Occipital lobe (tissue), 2 donors: ENCODE measurements around the gene BRSK2. TPM values are rescaled to one million over a fixed set of nuclear protein-coding genes. Genes with fewer than 3 reads are reported as not detected.
"Not testable (repeated sequence)": the region's sequence is repeated elsewhere in the genome, so short reads cannot be mapped to it uniquely, and the experiment has no call there.

Experiments
- DNase-seq: peaks from one replicate; lab custom pipeline; 2025; lab: John Stamatoyannopoulos, UW
- total RNA-seq: library from RNA; depleted of rRNA; stranded (reverse); fragments of >200 nt; gene quantifications from one replicate; pipeline ENCODE4 v1.2.3, GENCODE V29; 2014

BRSK2 gene
- total RNA-seq, 1 donor from 2014 or later: 32.8 TPM

DNA sequence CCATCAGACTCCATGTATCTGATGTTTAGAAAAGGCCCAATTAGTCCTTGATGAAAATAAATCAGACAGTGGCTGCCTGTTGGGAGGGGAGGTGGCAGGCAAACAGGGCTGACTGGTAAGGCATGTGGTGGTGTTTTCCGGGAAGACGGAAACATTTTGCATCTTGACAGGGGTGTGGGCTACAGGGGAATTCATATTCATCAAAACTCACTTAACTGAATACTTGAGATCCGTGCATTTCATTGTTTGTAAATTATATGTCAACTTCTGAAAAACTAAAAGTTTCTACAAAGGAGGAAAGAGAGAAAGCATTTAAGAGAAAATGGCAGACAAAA, 107.0 kb downstream of the BRSK2 start:
- DNase-seq: no peak

DNA sequence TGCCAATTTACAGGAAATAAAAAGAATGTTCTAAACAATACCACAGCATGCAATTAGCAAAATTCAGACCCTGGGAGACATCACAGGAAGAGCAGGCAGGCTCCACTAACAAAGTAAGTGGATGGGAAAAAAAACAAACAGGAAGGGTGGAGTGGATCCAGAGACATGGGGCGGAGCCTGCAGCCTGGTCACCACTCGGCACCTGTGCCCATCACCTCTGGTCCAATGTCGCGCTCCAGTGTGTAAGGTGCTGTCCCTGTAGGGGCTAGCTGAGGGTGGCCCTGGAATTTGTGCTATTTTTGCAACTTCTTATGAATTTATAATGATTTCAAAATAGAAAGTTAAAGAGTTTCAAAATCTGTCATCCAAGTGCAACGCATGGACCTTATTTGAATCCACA, 107.9 kb downstream of the BRSK2 start:
- no peak for DNase-seq

DNA sequence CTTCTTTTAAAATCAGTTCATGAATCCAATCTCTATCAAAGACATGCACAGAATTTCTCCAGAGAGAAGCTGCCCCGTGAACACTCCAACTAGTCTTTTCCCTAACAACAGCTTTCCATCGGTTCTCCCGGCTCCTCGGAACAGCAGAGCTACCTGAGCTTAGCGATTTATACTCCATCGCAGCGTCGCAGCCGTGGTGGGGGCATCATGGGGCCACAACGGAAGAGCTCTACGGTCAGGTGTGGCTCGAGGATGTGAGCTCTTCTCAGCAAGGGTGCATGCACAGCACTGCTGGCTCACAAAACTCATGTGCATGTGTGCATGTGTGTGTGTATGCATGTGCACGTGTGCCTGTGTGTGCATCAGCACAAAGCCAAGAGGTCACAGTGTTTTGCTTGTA, 108.5 kb downstream of the BRSK2 start:
- no peak for DNase-seq

DNA sequence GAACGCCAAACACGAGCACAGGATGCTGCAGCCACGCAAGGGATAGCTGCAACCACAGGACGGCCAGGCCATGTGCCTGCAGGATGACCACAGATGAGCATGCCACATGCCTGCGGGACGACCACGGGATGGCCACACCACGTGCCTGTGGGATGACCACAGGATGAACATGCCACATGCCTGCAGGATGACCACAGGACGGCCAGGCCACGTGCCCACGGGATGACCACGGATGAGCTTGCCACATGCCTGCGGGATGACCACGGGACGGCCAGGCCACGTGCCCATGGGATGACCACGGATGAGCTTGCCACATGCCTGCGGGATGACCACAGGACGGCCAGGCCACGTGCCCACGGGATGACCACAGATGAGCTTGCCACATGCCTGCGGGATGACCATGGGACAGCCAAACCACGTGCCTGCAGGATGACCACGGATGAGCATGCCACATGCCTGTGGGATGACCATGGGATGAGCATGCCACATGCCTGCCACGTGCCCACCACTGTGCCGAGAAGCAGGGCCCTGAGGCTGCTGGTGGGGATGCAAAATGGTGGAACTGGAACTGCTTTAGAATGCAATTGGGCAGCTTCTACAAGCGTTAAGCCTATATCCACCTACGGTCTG, 109.6 kb downstream of the BRSK2 start:
- DNase-seq: no peak

DNA sequence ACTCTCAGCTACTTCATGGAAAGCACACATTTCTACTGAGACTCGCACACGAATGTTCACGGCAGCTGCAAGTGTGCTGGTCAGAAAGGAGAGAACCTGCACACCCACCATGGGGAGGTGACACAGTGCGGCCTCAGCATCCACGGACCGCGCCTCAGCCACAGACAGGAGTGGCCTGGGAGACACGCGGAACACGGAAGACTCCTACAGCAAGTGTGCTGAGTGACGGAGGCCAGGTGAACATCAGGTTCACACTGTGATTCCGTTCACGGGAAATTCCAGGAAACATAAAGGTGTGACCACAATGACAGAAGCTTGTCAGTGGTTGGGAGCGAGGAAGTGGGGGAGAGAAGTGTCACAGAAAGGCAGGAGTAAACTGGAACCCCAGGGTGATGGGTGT, 110.2 kb downstream of the BRSK2 start:
- DNase-seq: no peak

DNA sequence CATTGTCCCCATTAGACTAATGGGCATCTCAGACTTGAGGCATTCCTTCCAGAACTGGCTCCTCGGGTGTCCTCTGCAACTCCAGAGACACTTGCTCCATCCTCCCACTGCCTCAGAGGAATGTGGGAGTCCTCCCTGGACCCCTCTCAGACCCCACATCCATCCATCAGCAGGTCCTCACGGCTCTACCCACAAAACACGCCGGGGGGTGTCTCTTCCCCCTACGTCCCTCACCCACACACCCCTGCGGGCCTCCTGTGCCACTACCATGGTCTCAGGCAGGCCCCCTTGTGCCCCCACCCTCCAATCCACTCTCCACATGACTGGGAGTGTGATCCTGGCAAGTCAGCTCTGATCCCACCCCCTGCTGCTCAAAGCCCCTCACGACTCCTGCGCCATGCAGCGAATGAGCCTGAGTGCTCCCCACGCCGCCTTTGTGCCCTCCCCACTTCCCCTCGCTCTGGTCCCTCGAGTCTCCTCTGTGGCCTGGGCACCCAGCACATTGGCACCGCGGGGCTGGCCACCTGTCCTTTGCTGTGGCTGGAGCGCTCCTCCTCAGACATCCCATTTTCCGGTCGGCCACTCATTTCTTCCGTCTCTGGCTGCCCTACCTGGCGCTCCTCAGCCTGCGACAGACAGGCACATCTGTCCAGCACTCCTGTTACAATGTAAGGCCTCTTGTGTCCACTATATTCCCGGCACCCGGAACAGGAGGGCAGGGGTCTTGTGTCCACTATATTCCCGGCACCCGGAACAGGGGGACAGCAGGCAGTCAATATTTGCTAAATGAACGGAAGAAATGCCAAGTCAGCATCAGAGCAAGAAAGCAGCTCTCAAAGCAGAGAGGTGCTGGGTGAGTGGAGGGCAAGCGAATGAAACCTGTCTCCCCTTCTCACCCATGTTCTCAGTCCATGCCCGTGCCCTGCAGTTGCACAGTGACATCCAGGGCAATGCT, 111.0 kb downstream of the BRSK2 start:
- no peak for DNase-seq

DNA sequence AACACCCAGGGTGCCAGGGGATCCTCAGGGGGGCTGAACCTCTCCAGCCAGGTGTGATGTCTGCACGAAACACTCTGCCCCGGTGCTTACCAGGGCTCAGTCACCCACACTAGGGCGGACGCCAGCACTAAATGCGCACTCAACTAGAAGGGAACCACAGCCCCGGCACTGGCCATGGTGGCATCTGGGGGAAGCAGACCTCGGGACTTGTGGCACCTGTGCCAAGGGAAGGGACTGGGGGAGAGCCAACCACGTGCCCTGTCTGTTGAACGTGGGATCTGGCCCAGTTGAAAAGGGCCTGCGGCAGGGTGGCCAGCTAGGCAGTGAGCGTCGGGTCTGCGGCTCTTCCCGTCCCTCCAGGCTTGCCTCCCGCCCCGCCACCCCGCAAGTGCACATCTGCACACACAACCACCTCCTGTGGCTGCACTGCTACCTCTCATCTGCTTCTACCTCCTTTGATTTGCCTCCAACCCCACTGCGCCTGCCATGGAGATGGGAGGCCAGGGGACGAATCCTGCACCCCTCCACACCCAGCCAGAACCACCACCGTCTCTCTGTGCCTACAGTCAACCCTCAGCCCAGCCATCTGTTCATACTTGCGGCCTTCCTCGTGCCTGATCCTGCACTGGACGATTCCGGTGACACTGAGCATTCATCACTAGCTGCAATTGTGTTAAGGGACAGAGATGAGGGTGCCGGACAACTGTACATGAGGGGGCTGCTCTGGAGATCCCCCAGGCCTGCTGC, 111.9 kb downstream of the BRSK2 start:
- no peak for DNase-seq

DNA sequence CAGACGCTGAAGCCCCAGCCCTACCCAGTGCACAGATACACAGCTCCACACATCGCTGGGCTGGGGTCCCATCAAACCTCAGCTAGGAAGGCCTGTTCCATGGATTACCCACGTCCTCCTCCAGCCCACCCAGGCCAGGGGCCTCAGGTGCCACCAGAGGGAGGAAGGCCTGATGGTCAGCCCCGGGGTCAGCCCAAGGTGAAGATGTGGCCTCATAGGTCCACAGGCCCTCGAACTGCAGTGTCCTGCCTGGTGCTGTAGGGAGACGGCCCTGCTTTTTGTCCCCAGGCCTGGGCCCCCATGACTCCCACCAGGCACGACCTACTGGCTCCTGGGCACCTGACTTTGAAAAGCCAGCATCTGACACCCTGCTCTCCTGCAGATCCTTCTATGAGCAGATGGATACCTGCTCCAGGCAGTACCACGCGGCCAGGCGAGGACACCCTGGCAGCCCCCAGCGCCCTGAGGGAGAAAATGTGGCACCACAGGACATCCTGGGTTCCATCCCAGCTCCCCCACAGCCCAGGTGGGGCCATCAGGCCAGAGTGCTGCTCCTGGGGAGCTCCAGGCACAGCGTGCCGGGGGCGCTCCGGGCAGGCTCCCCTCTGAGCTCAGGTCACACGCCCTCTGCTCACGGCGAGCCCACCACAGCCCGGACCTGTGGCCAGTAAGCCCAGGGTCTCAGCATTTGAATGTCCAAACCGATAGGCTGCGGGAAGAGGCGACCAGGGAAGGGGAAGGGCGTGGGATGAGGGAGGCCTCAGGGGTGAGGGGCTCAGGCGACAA, 112.6 kb downstream of the BRSK2 start:
- DNase-seq: no peak

DNA sequence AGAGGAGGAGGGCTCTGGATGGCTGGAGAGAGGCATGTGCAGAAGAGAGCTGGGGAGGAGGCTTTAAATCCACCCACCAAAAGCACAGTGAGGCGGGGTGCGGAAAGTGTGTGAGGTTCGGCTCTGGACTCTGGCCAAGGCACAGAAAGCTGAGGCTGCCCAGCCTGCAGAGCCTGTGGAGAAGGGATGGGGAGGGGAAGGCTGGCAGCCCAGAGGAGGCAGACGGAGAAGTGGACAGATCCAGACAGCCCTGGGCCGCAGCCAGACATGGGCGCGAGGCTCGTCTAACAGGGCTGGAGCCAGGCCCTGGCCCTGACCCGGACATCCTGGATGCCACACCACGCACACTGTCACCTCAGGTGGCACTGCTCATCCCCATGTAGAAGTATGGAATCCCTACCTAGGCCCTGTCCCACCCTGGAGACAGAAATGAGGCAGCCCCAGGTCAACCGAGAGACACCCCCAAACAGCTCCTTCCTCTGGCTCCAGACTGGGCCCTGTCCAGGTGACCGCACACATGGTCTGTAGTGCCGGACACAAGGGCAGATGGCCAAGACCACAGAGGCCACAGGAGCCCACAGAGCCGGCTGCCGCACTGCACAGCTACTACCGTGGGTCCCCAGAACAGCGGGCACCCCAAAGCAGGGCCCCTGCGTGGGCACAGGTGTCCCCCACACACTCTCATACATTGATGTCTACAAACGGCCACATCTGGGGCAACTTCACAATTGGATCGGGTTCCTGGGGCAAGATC, 113.4 kb downstream of the BRSK2 start:
- peak; percentile 56 for DNase-seq

DNA sequence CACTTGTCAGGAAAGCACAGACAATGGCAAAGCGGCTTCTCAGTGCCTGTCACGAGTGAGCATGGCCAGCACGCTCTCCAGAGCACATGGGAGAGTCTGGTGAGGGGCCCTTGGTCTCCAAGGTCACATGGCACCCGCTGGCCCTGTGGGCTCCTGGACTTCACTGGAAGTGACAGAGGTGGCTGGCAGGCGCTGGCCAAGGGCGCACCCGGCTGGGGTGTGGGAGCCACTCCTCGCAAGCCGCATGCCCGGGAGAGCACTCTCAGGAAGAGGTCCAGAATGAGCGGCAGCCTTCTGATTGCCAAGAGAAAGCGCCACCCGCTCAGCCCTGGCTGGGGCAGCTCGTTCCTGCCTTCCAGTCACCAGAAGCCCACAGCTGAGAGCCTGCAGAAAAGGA, 114.0 kb downstream of the BRSK2 start:
- DNase-seq: peak; percentile 22

DNA sequence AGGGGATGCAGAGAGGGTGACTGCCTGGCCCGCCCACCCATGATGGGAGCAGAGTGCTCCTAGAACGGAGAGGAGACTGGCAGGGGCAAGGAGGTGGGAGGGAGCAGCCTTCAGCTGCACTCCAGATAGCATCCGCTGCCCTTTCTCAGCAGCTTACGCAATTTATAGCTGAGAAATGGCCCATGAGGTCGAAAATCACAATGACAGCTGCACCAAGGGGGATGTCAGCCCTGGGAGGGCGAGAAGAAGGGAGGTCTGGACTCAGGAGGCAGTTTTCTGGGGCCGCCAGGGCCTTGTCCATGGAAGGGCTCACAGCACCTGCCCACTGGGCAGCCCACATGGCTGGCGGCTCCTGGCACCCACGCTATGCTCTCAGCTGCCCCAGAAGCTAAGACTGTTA, 114.4 kb downstream of the BRSK2 start:
- no peak for DNase-seq

DNA sequence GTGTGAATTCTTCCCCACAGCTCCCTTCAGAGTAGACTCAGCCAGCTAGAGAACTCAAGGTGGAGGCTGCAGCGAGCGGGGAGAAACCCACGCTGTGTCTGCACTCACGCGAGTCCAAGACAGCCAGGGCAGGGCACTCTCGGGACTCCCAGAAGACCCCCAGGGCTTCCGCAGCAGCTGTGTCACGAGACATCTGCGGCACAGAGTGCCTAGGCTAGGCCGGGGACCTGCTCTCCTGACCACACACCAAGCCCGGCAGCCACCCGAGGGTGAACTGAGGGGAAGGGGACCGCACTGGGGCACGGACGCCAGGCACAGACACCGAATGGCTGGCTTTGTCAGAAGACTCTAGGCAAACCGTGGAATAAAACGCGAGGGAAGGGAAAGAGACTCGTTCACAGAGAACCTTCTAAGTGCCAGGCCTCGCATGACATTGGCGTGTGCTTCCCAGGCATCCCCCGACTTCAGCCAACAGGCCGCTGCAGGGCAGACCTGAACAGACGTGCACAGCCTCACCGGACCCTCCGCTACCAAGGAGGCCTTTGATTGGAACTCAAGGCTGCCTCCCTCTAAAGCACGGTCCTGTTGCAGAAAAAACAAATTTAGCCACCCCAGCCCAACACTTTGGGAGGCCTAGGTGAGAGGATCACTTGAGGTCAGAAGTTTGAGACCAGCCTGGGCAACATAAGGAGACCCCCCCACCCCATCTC, 115.0 kb downstream of the BRSK2 start:
- no peak for DNase-seq

DNA sequence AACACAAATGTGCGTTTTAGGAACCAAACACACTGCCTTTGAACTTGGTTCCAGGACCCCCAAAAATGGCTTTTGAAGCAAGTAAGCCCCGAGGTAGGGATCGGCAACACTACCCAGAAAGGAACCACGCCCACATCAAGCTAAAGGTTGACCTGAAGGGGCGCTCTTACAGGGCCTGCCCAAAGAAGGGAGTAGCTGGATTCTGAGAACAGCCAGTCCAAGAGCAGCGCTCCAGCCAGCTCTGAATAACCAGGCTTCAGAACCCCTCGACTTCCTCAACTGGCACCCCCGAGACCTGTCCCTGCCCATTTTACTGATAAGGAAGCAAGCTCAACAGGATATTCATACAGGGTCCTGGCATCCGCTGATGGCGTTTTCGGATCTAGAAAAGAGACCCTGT, 115.7 kb downstream of the BRSK2 start:
- no peak for DNase-seq

DNA sequence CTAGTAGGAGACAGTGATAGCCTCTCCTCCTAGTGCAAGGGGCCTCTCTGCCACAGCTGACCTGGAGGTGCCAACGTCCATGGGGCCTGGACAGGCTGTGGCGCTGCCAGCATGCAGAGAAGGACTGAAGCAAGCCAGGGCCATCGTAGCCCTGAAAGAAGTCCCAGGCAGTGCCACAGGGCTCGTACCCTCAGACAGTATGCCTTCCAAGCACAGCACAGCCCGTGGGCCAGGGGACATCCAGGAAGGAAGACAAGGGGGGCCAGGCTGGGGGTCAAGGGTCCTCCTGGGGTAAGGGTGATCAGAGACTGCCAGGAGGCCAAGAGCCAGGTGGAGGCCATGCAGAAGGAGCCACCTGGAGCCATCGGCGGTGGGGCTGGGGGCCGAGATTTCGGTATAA, 117.2 kb downstream of the BRSK2 start:
- DNase-seq: no peak

DNA sequence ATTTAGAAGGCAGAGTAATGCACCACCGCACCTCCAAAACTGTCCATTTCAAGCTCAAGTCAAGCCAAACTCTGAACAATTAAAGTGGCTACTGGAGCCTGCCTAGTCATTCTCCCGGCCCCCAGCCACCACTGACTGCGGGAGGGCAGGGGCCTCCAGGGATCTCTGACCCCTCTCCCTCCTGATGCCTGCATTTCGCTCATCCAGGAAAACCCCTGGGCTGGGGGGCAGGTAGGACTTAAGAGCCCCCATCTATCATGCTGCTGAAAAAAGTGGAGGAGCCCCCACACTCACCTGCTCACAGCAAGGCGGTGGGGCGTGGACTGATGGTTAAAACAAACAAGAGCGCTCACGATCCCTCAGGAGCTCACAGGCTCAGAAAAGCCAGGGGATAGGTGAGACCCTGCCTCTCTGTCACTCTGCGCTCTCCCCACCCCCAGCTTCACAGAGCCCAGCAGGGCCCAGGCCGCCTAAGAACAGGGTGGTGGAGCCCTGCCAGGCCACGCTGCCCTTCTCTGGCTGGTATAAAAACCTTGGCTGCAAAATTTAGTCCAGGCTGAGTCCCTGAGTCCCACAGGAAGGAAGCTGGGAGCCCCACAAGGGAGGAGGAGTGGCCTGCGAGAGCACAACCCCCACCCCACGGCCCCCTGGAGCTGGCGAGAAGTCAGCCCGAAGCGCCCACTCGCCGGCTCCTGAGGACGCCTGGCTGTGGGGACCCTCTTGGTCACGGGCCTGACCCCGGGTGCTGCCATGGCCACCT, 117.8 kb downstream of the BRSK2 start:
- no peak for DNase-seq

DNA sequence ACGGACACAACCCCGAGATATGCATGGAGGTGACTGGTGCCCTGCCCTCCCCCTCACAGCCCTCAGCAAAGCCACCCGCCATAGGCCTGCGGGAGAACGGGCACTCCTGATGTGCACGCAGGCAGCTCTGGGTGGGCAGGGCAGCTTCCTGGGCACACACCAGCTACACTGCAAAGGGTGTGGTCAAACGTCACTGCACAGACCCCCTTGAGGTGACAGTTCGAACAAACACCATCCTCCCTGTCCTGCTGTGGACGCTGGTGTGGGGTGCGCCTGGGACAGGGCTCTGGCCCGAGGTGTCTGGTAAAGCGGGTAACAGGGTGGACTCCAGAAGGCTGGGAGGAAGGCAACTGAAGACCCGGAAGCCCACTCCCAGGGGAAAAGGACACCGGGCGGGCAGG, 118.8 kb downstream of the BRSK2 start:
- no peak for DNase-seq

DNA sequence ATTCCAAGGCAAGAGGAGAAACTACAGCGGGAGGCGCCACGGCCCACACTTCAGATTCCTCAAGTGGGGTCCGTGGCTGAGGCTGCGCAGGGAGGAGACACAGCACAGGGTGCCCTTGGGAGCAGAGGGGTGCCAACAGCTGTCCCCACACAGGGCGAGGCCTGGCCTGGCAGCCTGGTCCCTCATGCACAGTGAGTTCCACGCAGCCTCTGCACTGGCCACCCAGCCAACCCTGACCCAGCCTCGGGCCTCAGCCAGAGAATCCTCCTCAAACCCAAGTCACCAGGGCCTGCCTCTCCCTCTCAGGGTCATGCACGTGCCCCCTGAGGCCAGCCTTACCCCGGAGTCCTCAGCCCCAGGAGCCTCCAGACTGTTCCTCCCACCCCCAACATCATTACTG, 119.3 kb downstream of the BRSK2 start:
- DNase-seq: no peak

DNA sequence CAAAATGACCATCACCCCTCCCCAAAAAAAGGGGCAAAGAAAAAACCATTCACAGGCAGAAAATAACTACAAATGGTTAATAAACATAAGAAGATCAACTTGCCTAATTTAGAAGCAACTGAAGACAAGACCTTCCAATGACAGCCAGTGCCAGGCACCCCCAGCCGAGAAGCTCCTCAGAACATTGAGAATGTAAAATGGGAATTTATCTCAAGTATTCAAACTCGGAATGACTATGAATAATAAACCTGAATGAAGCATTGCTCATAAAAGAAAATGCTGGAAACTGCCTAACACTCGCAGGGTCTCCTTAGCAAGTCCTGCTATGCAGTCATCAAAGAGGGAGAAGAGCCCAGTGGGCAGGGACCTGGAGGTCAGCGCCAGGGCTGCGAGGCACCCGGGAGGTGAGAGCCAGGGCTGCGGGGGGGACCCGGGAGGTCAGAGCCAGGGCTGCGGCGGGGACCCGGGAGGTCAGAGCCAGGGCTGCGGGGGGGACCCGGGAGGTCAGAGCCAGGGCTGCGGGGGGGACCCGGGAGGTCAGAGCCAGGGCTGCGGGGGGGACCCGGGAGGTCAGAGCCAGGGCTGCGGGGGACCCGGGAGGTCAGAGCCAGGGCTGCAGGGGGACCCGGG, 120.0 kb downstream of the BRSK2 start:
- no peak for DNase-seq

DNA sequence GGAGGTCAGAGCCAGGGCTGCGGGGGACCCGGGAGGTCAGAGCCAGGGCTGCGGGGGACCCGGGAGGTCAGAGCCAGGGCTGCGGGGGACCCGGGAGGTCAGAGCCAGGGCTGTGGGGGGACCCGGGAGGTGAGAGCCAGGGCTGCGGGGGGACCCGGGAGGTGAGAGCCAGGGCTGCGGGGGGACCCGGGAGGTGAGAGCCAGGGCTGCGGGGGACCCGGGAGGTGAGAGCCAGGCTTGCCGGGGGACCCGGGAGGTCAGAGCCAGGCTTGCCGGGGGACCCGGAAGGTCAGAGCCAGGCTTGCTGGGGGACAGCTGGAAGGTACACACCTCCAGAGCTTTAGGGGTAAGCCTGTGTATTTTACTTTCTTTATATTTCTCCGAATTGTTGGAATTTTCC, 120.6 kb downstream of the BRSK2 start:
- not testable (repeated sequence) for DNase-seq
